ENCODE measurements around the gene SMURF2. TPM values are rescaled to one million over a fixed set of nuclear protein-coding genes. Genes with fewer than 3 reads are reported as not detected.
A peak's percentile ranks its signal among the peaks of the same experiment; 100 is the strongest.

SMURF2 gene
- total RNA-seq, 3 donors from 2014 or later: 27.2 to 48.3 (median 28.6) TPM

GRCh38 chr17:64506201-64506575, 155.9 kb downstream of the SMURF2 start, which contains the start of gene DDX5:
TSS of gene DDX5 (minus strand) at chr17:64506289. CDS start at chr17:64506119, 170 bp downstream.
- Histone ChIP-seq H3K4me1 (peaks cover 0 to 17% of the 10 kb centered on the region in 2 donors), H3K36me3 (peaks cover 25% of the 10 kb centered on the region)
- intact Hi-C loops (cut with DNase I; ENCODE audit: low total_unique reads): loop anchor here (10.0 kb wide), 1 partner anchor 181 kb away; no protein-coding TSS in a partner anchor

GRCh38 chr17:64505340-64506200, 156.5 kb downstream of the SMURF2 start:
- H3K36me3 ChIP-seq: peaks cover 25% of the 10 kb centered on the region
- H3K27ac ChIP-seq: peak overlapping the region; percentile 99 to 100
- H3K4me3 ChIP-seq: peak overlapping the region; percentile 75 to 91 (median 83)
- DNase-seq (ENCODE audit: low spot score in 2 of 2): peak; percentile 90 to 94
- no peaks in the 10 kb centered on the region for H3K27me3 ChIP-seq
- no peaks in the 10 kb centered on the region for H3K9me3 ChIP-seq
- peak; percentile 91 to 95 (median 95) for TF ChIP-seq POLR2AphosphoS5 (IDR thresholded peaks at IDR 0.05)
- peak; percentile 47 for TF ChIP-seq POLR2A (IDR thresholded peaks at IDR 0.05)
- TF ChIP-seq CTCF (IDR thresholded peaks at IDR 0.05): peak; percentile 26 to 29 (median 29)
- intact Hi-C loops (cut with DNase I; ENCODE audit: low total_unique reads): loop anchor here (10.0 kb wide), 1 partner anchor 181 kb away; no protein-coding TSS in a partner anchor
- H3K4me1 ChIP-seq: peaks cover 0 to 17% of the 10 kb centered on the region in 2 donors

More at GRCh38 chr17:64506201-64506575, 155.9 kb downstream of the SMURF2 start, which contains the start of gene DDX5:
- H3K4me3 ChIP-seq: peak within 1 kb of the TSS; percentile 75 to 91 (median 83)
- no peaks in the 10 kb centered on the region for H3K27me3 ChIP-seq
- H3K9me3 ChIP-seq: no peaks in the 10 kb centered on the region
- H3K27ac ChIP-seq: peak within 1 kb of the TSS; percentile 99 to 100
- DNase-seq (ENCODE audit: low spot score in 2 of 2): peak; percentile 97 to 98
- TF ChIP-seq CTCF (IDR thresholded peaks at IDR 0.05) (peak in 1 of 3 donors; percentile 9), POLR2AphosphoS5 (IDR thresholded peaks at IDR 0.05) (peak; percentile 99 to 100 (median 100)), POLR2A (IDR thresholded peaks at IDR 0.05) (peak; percentile 99)

- H3K27me3 ChIP-seq: no peaks in the 10 kb centered on the region
- H3K27ac ChIP-seq: peak overlapping the region; percentile 99 to 100
- peaks cover 25% of the 10 kb centered on the region for H3K36me3 ChIP-seq
- peaks cover 0 to 17% of the 10 kb centered on the region in 2 donors for H3K4me1 ChIP-seq
- no peaks in the 10 kb centered on the region for H3K9me3 ChIP-seq
- intact Hi-C loops (cut with DNase I; ENCODE audit: low total_unique reads): loop anchor here (10.0 kb wide), 1 partner anchor 180 kb away; no protein-coding TSS in a partner anchor
- H3K4me3 ChIP-seq: peak overlapping the region; percentile 75 to 91 (median 83)
- DNase-seq (ENCODE audit: low spot score in 2 of 2): no peak
- no peak for TF ChIP-seq POLR2AphosphoS5 (IDR thresholded peaks at IDR 0.05)
- no peak for TF ChIP-seq POLR2A (IDR thresholded peaks at IDR 0.05)
- TF ChIP-seq CTCF (IDR thresholded peaks at IDR 0.05): no peak
Measured at GRCh38 chr17:64504769-64505339, 157.3 kb downstream of the SMURF2 start.

- intact Hi-C loops (cut with DNase I; ENCODE audit: low total_unique reads): loop anchor here (10.0 kb wide), 1 partner anchor 179 kb away; no protein-coding TSS in a partner anchor
- H3K4me3 ChIP-seq: peak overlapping the region; percentile 75 to 91 (median 83)
- no peaks in the 10 kb centered on the region for H3K9me3 ChIP-seq
- no peak for DNase-seq (ENCODE audit: low spot score in 2 of 2)
- H3K36me3 ChIP-seq: peaks cover 25% of the 10 kb centered on the region
- no peak for TF ChIP-seq CTCF (IDR thresholded peaks at IDR 0.05)
- TF ChIP-seq POLR2A (IDR thresholded peaks at IDR 0.05): no peak
- TF ChIP-seq POLR2AphosphoS5 (IDR thresholded peaks at IDR 0.05): no peak
- H3K4me1 ChIP-seq: peaks cover 0 to 16% of the 10 kb centered on the region in 2 donors
- no peaks in the 10 kb centered on the region for H3K27me3 ChIP-seq
- H3K27ac ChIP-seq: peak overlapping the region; percentile 99 to 100
Measured at GRCh38 chr17:64503821-64504768, 158.0 kb downstream of the SMURF2 start.

Measured in breast epithelium (tissue), 4 donors.